ENCODE data around the gene FAM118A.

GRCh38 chr22:45268167-45268957, 41.4 kb upstream of the FAM118A start:
- TF ChIP-seq, protein P1, sequence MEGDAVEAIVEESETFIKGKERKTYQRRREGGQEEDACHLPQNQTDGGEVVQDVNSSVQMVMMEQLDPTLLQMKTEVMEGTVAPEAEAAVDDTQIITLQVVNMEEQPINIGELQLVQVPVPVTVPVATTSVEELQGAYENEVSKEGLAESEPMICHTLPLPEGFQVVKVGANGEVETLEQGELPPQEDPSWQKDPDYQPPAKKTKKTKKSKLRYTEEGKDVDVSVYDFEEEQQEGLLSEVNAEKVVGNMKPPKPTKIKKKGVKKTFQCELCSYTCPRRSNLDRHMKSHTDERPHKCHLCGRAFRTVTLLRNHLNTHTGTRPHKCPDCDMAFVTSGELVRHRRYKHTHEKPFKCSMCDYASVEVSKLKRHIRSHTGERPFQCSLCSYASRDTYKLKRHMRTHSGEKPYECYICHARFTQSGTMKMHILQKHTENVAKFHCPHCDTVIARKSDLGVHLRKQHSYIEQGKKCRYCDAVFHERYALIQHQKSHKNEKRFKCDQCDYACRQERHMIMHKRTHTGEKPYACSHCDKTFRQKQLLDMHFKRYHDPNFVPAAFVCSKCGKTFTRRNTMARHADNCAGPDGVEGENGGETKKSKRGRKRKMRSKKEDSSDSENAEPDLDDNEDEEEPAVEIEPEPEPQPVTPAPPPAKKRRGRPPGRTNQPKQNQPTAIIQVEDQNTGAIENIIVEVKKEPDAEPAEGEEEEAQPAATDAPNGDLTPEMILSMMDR (IDR thresholded peaks at IDR 0.05; ENCODE audit: low read depth, low read length): no peak
- TF ChIP-seq EZH2phosphoT487 (IDR thresholded peaks at IDR 0.05; ENCODE audit: low read depth): no peak
